Measurements from ENCODE around the gene SREBF1. TPM values are rescaled to one million over a fixed set of nuclear protein-coding genes. Genes with fewer than 3 reads are reported as not detected.

SREBF1 gene
- polyA plus RNA-seq, 3 donors = 7.6 to 35.9 (median 10.5) TPM

- DNase-seq = no peak
- Mint-ChIP-seq H3K4me1 (peaks cover under 1% of the 10 kb centered on the region), H3K27me3 (ENCODE audit: low read depth in 3 of 3) (peaks cover 0 to 2% (median 0%) of the 10 kb centered on the region in 3 donors), H3K36me3 (peaks cover 54 to 79% of the 10 kb centered on the region in 2 donors), H3K27ac (no peak overlapping the region), H3K4me3 (no peak overlapping the region), H3K9me3 (no peaks in the 10 kb centered on the region)
- Histone ChIP-seq H3K79me2 (ENCODE audit: insufficient read depth, low read length) (no peaks in the 10 kb centered on the region), H3K4me3 (replicated peaks in 1 of 3; ENCODE audit: low read depth in 2 of 3, low read length in 3 of 3) (no peak overlapping the region), H3K36me3 (replicated peaks in 1 of 2; ENCODE audit: control insufficient read depth in 1 of 2, insufficient read depth in 2 of 2, low read length in 2 of 2) (peaks cover 34 to 73% of the 10 kb centered on the region in 2 donors), H3K4me2 (replicated peaks; ENCODE audit: extremely low read depth, low read length, poor library complexity, severe bottlenecking) (no peak overlapping the region), H3K9me3 (replicated peaks in 1 of 2; ENCODE audit: control insufficient read depth in 1 of 2, insufficient read depth in 1 of 2, low read length in 2 of 2) (no peaks in the 10 kb centered on the region), H3K27ac (ENCODE audit: low read depth in 1 of 2, low read length in 2 of 2) (no peak overlapping the region), H3K4me1 (ENCODE audit: control insufficient read depth in 1 of 2, insufficient read depth in 2 of 2, low read length in 2 of 2) (no peaks in the 10 kb centered on the region), H2AFZ (ENCODE audit: insufficient read depth, low read depth, low read length, poor library complexity, severe bottlenecking) (no peak overlapping the region), H3K27me3 (ENCODE audit: control insufficient read depth in 2 of 2, insufficient read depth in 2 of 2, low read length in 2 of 2) (no peaks in the 10 kb centered on the region), H3K9ac (ENCODE audit: insufficient read depth, low read length, poor library complexity, severe bottlenecking) (no peak overlapping the region), H4K20me1 (ENCODE audit: insufficient read depth, low read length) (no peaks in the 10 kb centered on the region)
- WGBS (ENCODE audit: insufficient coverage) = no CpG with 5 or more reads among the region's 1 CpG
- intact Hi-C loops (cut with micrococcal nuclease) = no loop called here
- TF ChIP-seq, protein P1, sequence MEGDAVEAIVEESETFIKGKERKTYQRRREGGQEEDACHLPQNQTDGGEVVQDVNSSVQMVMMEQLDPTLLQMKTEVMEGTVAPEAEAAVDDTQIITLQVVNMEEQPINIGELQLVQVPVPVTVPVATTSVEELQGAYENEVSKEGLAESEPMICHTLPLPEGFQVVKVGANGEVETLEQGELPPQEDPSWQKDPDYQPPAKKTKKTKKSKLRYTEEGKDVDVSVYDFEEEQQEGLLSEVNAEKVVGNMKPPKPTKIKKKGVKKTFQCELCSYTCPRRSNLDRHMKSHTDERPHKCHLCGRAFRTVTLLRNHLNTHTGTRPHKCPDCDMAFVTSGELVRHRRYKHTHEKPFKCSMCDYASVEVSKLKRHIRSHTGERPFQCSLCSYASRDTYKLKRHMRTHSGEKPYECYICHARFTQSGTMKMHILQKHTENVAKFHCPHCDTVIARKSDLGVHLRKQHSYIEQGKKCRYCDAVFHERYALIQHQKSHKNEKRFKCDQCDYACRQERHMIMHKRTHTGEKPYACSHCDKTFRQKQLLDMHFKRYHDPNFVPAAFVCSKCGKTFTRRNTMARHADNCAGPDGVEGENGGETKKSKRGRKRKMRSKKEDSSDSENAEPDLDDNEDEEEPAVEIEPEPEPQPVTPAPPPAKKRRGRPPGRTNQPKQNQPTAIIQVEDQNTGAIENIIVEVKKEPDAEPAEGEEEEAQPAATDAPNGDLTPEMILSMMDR (IDR thresholded peaks at IDR 0.05) = no peak
These were observed 28.2 kb upstream of the SREBF1 start for GRCh38 chr17:17865035-17865434.

- 90% methylated on average over 2 of the region's 5 CpGs for WGBS (ENCODE audit: insufficient coverage)
- peak overlapping the region in 2 of 7 donors; percentile 1 to 21 for H3K27ac Mint-ChIP-seq
- H3K36me3 ChIP-seq (replicated peaks in 1 of 2; ENCODE audit: control insufficient read depth in 1 of 2, insufficient read depth in 2 of 2, low read length in 2 of 2) = peaks cover 3 to 36% of the 10 kb centered on the region in 2 donors
- intact Hi-C loops (cut with micrococcal nuclease) = loop anchor here (1.0 to 5.0 kb wide), 3 partner anchors 48 to 183 kb away; partner anchors contain the start of gene RAI1 (in 1 of the 2)
- no peaks in the 10 kb centered on the region for H3K4me1 ChIP-seq (ENCODE audit: control insufficient read depth in 1 of 2, insufficient read depth in 2 of 2, low read length in 2 of 2)
- H3K79me2 ChIP-seq (ENCODE audit: insufficient read depth, low read length) = no peaks in the 10 kb centered on the region
- no peak overlapping the region for H3K4me3 Mint-ChIP-seq
- no peak for DNase-seq
- no peak overlapping the region for H2AFZ ChIP-seq (ENCODE audit: insufficient read depth, low read depth, low read length, poor library complexity, severe bottlenecking)
- no peaks in the 10 kb centered on the region for H4K20me1 ChIP-seq (ENCODE audit: insufficient read depth, low read length)
- no peaks in the 10 kb centered on the region for H3K9me3 Mint-ChIP-seq
- no peak overlapping the region for H3K9ac ChIP-seq (ENCODE audit: insufficient read depth, low read length, poor library complexity, severe bottlenecking)
- no peak overlapping the region for H3K4me2 ChIP-seq (replicated peaks; ENCODE audit: extremely low read depth, low read length, poor library complexity, severe bottlenecking)
- TF ChIP-seq, protein P1 (IDR thresholded peaks at IDR 0.05) = no peak
- H3K27ac ChIP-seq (ENCODE audit: low read depth in 1 of 2, low read length in 2 of 2) = no peak overlapping the region
- no peak overlapping the region for H3K4me3 ChIP-seq (replicated peaks in 1 of 3; ENCODE audit: low read depth in 2 of 3, low read length in 3 of 3)
- H3K36me3 Mint-ChIP-seq = peaks cover 29 to 54% of the 10 kb centered on the region in 2 donors
- H3K4me1 Mint-ChIP-seq = peaks cover 2% of the 10 kb centered on the region
- no peaks in the 10 kb centered on the region for H3K27me3 ChIP-seq (ENCODE audit: control insufficient read depth in 2 of 2, insufficient read depth in 2 of 2, low read length in 2 of 2)
- H3K9me3 ChIP-seq (replicated peaks in 1 of 2; ENCODE audit: control insufficient read depth in 1 of 2, insufficient read depth in 1 of 2, low read length in 2 of 2) = no peaks in the 10 kb centered on the region
- H3K27me3 Mint-ChIP-seq (ENCODE audit: low read depth in 3 of 3) = peaks cover 0 to 2% (median 0%) of the 10 kb centered on the region in 3 donors
These were observed 24.0 kb upstream of the SREBF1 start for GRCh38 chr17:17860766-17861107.

Measured in CD14-positive monocyte (primary cell).